ENCODE results near the gene ITPR1. TPM values are rescaled to one million over a fixed set of nuclear protein-coding genes. Genes with fewer than 3 reads are reported as not detected.
A peak's percentile ranks its signal among the peaks of the same experiment; 100 is the strongest.

Gene ITPR1
- polyA plus RNA-seq, 12 donors, result 15.3 to 29.1 (median 21.2) TPM; not detected in 1

DNA sequence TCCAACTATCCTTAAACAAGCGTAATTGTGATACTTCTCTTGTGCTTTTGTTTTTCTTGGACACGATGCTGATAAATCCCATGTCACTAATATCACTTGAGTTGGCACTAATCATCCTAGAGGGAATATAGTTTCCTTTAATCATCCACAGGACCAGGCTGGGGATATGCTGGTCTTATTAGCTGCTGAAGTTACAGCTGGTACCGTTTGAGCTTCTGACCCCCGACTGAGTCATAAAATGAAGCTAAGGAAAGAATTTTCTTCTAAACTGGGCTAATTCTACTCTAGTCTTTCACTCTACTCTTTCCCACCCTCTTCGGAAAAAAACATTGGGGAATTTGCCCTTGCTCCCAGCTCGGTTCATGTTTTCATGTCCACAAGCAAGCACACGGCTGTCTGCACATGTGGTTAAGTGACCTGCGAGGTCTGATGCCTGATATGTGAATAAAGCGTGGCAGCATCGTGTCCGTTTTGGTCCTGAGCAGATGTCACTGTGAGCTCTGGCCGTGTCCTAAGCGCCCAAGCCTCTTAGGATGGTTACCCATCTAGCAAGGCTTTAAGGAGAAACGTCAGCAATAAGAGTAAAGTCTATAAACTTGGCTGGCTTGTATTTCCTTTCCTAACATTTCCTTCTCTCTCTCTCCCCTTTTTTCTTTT, 223.7 kb downstream of the ITPR1 start:
- DNase-seq, result no peak

DNA sequence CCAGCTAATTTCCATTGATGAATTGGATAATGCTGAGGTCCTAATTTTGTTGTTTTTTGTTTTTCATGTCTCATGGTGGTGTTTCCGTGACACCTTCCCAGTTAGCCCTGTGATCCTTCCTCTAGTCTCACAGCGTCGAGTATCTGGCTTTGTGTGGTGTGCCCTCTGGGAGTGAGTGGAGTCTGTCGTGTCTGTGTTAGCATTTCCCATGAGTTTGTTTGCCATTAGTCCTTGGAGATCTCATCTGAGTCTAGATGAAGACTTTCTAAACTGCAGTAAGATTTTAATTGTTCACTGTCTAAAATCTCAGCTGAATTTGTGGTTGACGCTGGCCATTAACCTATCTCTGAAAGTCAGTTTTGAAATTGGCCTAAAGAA, 224.2 kb downstream of the ITPR1 start:
- DNase-seq, result no peak

DNA sequence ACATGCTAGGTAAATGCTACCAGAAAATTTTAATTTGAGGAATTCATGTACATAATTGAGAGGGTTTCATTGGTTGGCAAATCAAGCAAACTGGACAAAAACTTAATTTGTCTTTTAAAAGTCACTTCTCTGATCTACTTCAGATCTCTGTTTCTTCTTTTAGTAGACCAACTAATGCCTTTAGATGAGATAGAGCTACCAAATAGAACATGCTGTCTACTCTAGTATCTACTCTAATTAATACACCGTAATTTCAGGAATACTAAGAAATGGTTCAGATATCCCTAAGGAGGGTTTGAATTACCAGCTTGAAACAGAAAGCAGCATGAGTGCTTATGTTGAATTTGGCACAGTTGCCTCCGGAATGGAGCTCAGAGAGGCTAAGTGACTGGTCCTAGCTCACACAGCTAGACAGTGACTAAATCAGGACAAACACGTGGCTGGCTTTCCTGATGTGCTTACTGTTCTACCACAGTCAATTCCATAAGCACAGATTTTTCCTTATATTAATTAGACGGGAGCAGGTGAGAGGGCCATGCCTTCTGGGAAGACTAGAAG, 225.1 kb downstream of the ITPR1 start:
- DNase-seq, result no peak

DNA sequence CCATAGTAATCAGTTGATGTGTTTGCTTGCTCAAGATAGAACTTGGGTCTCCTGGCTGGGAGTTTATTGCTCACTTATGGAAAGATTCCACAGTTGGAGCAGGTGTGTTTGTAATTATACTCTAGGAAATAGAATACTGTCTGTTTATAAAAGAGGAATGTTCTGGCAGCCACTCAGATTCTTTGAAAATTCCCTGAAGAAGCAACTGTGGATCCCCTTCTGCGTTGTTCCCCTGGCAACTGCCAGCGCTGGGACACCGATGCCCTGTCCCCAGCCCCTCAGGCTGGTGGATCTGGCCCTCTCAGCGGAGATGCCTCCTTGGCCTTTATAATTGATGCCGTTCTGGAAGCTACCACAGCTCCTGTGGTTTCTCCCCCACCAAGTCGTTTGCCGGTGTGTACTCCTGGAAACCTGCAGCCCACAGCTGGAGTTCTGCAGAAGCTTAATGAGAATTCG, 225.9 kb downstream of the ITPR1 start:
- DNase-seq, result peak; percentile 67

DNA sequence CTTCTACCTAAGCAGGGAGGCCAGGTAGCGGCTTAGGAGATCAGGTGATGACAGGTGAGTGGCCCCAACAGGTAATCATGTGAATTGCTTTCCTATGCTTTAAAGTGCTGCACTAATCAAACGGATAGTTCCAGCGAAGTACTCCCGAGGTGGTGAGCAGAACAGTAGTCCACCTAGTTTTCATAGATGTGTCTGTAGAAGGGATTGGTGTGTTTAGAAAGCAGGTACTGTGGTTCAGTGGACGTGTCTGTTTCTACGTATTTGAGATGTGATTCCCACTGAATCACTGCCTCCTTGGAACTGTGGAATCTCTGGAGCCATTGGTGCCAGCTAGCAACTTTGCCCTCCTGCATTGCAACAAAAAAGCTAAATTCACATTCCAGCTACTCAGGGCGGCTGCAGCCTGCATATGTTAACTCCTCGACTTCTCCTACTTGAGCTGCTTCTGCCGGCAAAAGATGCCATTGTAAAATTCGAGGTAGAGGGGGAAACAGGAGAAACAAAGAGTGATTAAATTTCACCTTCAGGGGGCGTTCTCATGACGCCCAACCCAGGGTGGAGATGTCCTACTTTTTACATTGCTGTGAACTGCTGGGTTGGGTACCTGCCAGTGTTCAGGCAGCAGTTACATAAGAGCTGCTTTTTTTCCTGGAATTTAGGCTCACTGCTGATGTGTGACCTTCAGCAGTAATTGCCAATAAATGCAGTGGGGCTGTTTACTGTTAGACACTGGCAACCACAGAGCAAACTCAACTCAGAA, 227.3 kb downstream of the ITPR1 start:
- no peak for DNase-seq

DNA sequence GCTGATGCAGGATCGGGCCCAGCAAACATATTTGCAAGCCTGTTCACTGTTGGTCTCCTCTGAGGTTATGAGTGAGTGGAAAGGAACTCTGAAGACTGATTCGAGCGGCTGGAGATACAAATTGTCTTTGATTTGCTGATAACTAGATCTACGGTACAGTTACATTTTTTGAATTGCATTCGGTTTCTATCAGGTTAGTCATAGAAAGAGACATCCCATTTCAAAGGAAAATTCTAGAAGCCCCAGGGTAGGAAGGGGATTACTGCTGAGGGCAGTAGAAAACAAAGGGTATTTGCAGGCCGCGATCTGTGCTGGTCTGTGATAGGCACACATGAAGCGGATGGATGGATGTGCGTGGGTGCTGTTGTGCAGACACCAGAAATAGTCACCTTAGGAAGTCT, 228.4 kb downstream of the ITPR1 start:
- DNase-seq, result no peak

DNA sequence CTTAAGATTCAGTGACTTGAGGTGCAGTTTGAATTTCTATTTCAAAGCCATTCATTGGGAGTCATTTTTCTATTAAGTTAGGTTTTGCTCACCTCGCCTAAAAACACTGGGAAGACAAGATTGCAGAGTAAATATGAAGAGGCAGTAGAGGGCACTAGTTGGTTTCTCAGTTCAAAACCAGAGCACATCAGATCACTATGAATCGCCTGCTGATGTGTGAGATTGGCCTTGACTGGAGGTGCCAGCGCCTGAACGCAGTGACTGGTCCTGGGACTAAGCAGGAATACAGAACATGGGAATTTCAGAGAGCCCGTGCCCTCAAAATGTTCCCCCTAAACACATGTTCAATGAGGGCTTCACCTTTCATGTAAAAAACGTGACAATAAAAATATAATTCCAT, 229.0 kb downstream of the ITPR1 start:
- no peak for DNase-seq

DNA sequence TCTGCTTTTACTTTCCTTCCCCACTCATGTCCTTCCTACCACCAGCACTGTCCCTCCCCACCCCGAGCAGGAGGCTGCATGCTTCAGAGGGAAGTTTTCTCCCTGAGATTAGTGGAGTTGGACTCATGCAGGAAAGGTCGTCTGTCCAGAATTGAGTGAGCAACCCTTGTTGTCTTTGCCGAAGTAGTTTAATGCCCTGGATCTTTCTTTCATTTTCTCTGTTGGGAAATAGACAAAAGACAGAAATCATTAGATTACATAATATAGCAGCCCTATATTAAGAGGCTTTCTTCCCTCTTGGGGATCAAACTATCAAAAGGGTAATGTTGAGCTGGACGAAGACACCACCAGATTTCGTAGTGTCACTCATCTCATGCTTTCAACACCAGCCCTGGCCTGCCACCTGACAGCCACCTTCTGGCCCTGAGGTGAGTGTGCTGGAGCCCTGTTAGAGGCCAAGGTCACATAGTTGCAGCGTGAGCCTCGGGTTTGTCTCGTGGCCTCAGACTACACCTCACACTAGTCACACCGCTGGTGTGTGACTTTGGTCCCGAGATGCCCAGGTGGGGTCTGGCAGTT, 231.0 kb downstream of the ITPR1 start:
- no peak for DNase-seq

DNA sequence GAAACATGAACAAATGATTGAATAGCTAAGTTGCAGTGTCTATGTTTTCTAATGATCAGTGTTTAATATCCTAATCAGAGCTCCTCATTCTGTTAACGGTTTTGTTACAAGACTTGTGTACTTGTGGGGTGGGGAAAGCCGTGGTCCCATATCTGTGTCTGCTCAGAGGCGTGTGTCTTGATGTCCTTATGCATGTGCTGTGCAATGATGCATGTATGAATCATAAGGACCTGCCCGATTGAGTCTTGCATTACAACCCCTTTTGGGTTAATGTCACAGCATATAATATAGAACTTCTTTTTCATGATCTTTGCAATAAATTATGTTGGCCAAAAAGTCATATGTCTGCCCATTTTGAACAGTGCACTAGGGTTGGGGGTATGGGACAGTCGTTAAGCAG, 233.4 kb downstream of the ITPR1 start:
- no peak for DNase-seq

DNA sequence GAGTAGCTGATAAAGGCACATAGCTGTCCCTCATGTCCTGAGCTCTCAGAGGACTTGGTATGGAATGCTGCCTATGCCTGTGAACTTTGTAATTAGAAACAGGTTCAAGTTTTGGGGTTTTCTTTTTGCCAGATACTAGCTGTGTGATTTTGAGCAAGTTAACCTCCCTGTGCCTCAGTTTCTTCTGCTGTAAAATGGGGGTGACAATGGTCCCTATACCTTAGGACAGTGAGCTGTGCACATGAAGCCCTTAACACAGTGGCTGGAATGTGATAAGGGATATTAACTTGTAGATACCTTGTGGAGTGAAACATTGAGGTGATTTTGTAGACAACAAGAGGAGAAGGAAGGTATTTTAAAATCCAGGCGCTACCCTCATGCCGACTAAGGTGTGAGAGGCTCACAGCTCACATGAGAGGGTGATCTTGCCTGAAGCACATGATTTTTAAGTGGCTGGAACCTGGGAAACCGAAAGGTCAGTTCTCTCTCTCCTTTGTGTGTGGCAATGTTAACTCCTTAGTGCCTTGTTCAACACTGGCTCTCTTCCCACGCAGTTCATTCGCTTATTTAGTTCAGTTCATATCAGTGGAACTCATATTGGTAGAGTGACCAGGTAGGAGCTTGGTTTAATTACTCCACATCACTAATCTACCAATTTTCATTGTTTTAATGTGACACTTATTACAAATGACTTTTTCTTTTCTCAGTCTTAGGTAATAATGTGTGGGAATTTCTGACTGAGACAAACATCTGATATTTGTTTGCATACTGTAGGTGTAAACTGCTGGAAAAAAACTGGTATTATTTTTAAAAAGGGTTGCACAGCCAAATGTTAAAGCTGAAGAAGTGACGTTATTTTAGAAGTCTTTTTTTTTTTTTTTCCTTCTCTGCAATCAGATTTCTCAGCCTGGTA, 236.2 kb downstream of the ITPR1 start:
- no peak for DNase-seq

DNA sequence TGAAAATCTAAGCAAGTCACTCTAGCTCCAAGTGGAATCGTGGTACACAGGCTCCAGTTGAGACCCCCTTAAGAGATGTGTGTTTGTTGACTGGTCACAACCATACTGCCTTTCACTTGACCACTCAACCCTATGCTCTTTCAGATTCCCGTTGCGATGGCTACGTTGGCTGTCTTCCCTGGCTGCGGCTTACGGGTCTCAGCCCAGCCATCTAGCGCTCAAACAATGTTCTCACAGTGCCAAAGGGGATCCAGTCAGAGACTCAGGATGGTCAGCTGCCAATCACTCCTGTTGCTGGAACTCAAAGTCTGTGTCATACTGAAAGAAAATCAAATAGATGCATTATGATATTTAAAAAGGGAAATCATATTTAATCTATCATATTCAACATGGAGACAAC, 237.6 kb downstream of the ITPR1 start:
- DNase-seq, result no peak

DNA sequence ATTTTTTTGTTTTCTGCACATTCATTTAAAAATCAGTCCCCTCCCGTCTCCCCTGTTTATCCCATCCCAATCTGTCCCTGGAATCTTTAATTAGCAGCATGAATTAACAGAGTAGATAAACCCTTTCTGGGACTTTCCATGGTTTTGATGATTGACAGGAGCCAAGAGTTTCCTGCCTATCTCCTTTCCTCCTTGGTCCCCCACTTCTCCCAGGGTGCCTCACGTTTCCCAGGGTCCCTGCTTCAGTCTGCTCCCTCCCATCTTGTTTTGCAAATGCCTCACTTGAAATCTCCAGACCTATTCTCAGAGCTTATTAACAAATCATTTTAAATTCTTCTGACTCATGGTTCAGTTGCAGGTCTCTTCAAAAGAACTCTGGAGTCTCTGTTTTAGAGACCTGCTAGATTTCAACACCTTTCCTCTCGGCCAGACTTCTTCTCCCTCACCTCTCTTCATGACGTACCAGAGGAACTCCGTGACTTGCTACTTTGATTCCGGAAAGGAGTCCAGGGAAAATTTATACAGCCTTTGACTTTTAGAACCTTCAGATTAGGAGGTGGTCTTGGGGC, 238.5 kb downstream of the ITPR1 start:
- DNase-seq, result no peak

DNA sequence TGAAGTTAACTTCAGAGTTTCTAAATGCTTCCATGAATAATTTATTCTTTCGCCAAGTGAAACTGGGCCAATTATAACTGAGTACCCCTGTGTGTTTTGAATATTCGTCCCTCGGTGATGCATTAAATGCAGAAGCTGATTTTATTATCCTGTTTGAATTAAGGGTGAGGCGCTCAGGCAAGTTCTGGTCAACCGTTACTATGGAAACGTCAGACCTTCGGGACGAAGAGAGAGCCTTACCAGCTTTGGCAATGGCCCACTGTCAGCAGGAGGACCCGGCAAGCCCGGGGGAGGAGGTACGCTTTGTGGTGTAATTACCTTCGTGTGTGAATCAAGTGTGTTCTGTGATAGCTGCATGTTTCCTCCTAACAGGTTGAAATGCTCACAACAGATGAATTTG, 239.8 kb downstream of the ITPR1 start:
- DNase-seq, result no peak

DNA sequence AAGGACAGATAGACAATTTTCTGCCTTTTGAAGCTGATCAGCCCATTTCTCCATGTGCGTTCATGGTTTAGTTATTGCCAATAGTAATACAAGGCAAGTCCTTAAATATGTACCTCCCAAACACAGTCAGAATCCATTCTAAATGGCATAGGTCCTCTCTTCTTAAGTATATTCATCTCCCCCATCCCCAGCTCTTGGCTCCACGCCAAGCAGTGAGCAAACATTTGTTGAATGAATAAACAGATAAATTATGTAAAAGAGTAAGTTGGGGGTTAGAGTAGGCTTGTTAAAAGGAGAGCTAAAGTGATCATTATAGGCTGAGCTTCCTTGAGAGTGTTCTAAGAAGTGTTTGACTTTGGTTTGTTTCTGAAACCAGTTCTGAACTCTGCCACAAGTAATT, 241.3 kb downstream of the ITPR1 start:
- DNase-seq, result no peak

DNA sequence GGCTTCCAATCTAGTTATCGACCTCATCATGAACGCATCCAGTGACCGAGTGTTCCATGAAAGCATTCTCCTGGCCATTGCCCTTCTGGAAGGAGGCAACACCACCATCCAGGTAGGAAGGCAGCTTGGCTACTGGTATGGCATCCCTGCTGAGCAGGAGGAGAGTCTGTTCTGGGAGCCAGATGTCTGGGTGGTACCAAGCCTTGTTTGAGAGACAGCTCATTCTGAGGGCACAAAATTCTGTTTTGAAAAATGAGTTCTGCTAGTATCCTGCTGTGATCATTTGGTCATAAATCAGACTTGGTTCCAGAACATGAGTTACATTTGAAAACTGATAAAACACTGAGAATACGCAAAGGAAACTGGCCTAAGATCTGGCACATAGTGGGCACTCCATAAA, 242.1 kb downstream of the ITPR1 start:
- DNase-seq, result no peak

DNA sequence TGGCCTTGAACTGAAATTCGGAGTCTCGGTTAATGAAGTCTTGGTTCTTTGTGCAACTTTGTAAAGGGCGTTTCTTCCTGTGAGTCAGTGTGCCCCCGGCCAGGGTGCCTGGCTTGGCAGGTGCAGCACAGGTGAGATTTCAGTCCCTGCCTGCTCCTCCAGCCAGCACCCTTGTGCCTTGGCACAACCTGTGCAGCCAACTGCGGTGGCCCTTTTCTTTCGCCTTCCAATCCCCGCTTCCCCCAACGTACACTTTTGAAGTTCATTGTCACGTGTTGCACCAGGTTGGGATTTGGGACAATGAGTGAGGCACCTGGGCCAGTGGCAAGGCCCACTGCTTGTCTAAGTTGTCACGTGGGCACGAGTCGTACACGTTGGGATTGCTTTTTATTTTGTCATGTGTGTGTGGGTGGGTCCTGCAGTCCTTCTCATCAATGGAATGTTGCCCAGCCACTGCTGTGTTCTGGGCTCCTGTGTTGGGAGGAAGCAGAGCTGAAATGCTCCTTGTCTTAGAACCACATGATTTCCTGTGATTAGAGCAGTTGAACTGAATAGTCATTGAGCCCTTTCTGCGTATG, 243.2 kb downstream of the ITPR1 start:
- DNase-seq, result no peak

DNA sequence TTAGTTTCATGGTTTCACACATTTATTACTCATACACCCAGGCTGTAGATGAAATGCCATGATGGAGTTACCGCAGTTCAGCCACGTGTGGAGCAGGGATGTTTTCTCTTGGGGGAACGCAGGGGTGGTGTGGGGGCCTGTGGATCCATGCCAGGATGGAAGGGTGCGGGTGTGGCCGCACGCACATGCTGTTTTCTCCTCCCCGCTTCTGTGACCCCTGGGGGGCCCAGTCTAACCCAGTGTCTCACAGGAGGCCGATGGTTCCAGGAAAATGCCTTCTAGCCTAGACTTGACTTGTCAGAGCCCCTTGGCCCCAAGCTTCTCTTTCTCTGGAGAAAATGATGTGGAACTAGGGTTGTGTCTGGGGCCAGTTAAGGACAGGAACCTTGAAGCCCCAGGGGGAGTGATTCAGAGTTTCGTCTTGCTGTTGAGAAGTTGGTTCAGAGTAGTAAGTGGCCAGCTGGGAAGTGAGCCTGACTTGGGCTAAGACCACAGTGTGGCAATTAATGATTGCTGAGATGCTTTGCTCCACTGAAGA, 245.7 kb downstream of the ITPR1 start:
- DNase-seq, result no peak

DNA sequence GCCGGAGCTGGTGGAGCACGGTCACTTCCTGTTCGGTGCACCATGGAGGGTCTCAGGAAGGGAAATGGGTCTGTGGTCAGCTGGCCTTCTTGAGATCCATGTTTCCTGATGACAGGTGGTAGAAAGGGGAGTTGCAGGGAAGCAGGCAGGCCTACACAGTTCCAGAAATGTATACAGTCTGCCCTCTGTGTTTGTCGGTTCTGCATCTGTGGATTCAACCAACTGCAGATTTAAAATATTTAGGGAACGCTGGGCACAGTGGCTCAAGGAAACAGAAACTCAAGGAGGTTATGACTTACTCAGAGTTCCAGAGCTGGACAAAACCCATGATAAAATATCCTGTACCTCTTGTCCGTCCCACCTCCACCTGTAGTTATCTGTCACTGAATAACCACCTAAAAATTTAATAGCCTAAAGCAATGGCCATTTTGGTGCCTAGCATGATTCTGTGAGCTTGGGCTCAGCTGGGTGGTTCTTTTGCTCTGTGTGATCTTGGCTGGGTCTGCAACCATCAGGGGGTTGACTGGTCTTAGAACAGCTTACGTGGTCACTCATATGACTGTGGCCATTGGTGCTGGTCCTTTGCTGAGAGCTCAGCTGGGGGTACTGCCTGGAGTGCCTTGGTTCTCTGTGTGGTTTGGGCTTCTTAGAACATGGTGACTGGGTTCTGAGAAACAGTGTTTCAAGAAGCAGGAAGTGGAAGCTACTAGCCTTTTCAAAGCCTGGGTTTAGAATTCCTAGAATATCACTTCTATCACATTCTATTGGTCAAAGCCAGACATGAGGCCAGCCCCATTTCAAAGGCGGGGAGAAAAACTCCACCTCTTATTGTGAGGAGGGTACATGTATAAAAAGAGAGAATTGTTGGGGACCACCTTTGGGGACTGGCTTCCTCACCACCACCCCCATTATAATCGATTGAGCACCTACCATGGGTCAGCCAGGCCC, 246.4 kb downstream of the ITPR1 start:
- DNase-seq, result no peak

DNA sequence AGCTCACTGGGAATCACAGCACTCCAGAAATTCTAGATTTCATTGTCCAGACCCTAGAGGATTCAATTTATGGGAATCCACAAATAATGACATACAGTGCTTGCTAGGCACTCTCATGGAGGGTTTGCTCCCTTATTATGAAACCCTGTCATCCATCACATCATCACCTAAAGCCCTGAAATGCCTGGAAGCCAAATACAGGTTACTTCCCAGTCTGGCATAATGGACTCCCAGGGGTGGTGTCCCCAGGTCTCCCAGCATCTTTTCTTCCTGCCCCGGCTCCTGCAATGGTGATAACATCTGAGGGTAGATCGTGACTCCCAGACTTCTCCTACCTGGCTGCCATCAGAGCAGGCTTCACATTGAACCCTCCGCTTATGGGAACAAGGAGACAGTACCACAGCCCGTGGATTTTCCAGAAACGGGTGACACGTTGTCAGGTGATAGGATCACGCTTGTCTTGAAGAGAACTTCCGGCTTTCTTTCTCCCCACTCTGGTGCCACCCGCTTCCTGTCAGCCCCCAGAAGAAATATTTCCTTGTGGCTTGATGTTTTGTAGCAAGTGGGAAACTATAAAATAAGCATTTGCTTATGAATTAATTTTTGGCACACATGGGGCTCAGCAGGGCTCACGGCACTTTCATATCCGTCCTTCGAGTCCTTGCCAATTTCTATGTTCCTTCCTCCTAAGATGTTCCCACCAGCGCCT, 247.4 kb downstream of the ITPR1 start:
- DNase-seq, result no peak
